PC-3 (cell line): ENCODE measurements around the gene EFTUD2. TPM values are rescaled to one million over a fixed set of nuclear protein-coding genes. Genes with fewer than 3 reads are reported as not detected.

Experiments
- ATAC-seq: fragments of 200-7000 bp; cut with Tn5 transposase; 2 replicates; pipeline ENCODE4 v1.9.1; 2020; ENCODE audit warnings: mild to moderate bottlenecking, moderate library complexity
- BruUV-seq: library from RNA; stranded (reverse); fragments of 400-500 nt; replicated peaks from 2 replicates; lab custom pipeline; 2021; lab: Mats Ljungman, UMichigan
- CTCF ChIA-PET: fragments of 300-600 bp; sonication (Branson Sonifier 250); formaldehyde crosslinking; loops from one replicate; lab custom pipeline; 2022; ENCODE audit warnings: antibody characterized with exemption; lab: Charles Lee
- POLR2A ChIA-PET: fragments of 300-600 bp; sonication (Branson Sonifier 250); formaldehyde crosslinking; loops from one replicate; lab custom pipeline; 2022; ENCODE audit warnings: antibody characterized with exemption; ENCODE audit not compliant: unreplicated experiment; lab: Charles Lee
- DNase-seq: peaks from one replicate; pipeline ENCODE4 v3.0.0-alpha.2; 2015
- H2AFZ ChIP-seq: fragments of 300-600 bp; sonication (generic); 2 replicates; pipeline ENCODE4 v1.6.0; 2016; ENCODE audit warnings: antibody characterized with exemption, low read length
- H3F3A ChIP-seq: fragments of 300-600 bp; sonication (generic); one replicate; pipeline ENCODE4 v1.6.0; 2017; ENCODE audit warnings: antibody characterized with exemption, low read length, control low read depth, mild to moderate bottlenecking; ENCODE audit not compliant: unreplicated experiment
- H3K27ac ChIP-seq: fragments of 300-600 bp; sonication (generic); 2 replicates; pipeline ENCODE4 v1.5.1; 2016; ENCODE audit warnings: mild to moderate bottlenecking, low read length
- H3K27me3 ChIP-seq: fragments of 300-600 bp; sonication (generic); 2 replicates; pipeline ENCODE4 v1.6.1; 2016; ENCODE audit warnings: low read length, mixed read lengths
- H3K36me3 ChIP-seq: fragments of 300-600 bp; sonication (generic); 2 replicates; pipeline ENCODE4 v1.6.1; 2016; ENCODE audit warnings: low read depth, mixed run types, low read length, mixed read lengths
- H3K4me1 ChIP-seq: fragments of 300-600 bp; sonication (generic); 2 replicates; pipeline ENCODE4 v1.5.1; 2016; ENCODE audit warnings: low read length; ENCODE audit not compliant: insufficient read depth
- H3K4me2 ChIP-seq: fragments of 300-600 bp; sonication (generic); 2 replicates; pipeline ENCODE4 v1.6.0; 2016; ENCODE audit warnings: low read length
- H3K4me3 ChIP-seq: fragments of 300-600 bp; sonication (generic); 2 replicates; pipeline ENCODE4 v1.5.1; 2016; ENCODE audit warnings: mild to moderate bottlenecking, low read length, mixed read lengths
- H3K79me2 ChIP-seq: fragments of 300-600 bp; sonication (generic); 2 replicates; pipeline ENCODE4 v1.6.1; 2017; ENCODE audit warnings: low read length, mixed read lengths
- H3K9ac ChIP-seq: fragments of 300-600 bp; sonication (generic); 2 replicates; pipeline ENCODE4 v1.6.0; 2016; ENCODE audit warnings: mild to moderate bottlenecking, low read length
- H3K9me2 ChIP-seq: fragments of 300-600 bp; sonication (generic); replicated peaks from 2 replicates; pipeline ENCODE4 v1.6.1; 2016; ENCODE audit warnings: mixed run types, low read length, mixed read lengths
- H3K9me3 ChIP-seq: fragments of 300-600 bp; sonication (generic); 2 replicates; pipeline ENCODE4 v1.6.1; 2016; ENCODE audit warnings: low read length, mixed read lengths
- H4K20me1 ChIP-seq: fragments of 300-600 bp; sonication (generic); 2 replicates; pipeline ENCODE4 v1.6.1; 2016; ENCODE audit warnings: low read length, mixed read lengths
- EZH2 ChIP-seq: fragments of 300-600 bp; sonication (generic); IDR thresholded peaks from one replicate; pipeline ENCODE4 v1.6.1; 2017; ENCODE audit warnings: antibody characterized with exemption, mild to moderate bottlenecking, low read length; ENCODE audit not compliant: unreplicated experiment
- EZH2phosphoT487 ChIP-seq: fragments of 300-600 bp; sonication (generic); IDR thresholded peaks from 2 replicates; pipeline ENCODE4 v1.6.1; 2018; ENCODE audit warnings: mild to moderate bottlenecking, antibody characterized with exemption, low read length, borderline replicate concordance
- intact Hi-C: fragments of 100-400 bp; cut with micrococcal nuclease; formaldehyde crosslinking; loops from 2 replicates; pipeline ENCODE4 v1.9.0; 2023
- total RNA-seq: library from RNA; depleted of rRNA; stranded (reverse); fragments of >200 nt; gene quantifications from 2 replicates; pipeline ENCODE4 v1.2.3, GENCODE V29; 2014
- TF ChIP-seq, protein P1 (sequence below): fragments of 300-600 bp; sonication (generic); conservative IDR thresholded peaks from 2 replicates; pipeline ENCODE4 v1.5.1; 2017; ENCODE audit warnings: antibody characterized with exemption, low read depth, mild to moderate bottlenecking, low read length

EFTUD2 gene
- total RNA-seq, 1 experiment from 2014 or later, result 227 TPM

DNA sequence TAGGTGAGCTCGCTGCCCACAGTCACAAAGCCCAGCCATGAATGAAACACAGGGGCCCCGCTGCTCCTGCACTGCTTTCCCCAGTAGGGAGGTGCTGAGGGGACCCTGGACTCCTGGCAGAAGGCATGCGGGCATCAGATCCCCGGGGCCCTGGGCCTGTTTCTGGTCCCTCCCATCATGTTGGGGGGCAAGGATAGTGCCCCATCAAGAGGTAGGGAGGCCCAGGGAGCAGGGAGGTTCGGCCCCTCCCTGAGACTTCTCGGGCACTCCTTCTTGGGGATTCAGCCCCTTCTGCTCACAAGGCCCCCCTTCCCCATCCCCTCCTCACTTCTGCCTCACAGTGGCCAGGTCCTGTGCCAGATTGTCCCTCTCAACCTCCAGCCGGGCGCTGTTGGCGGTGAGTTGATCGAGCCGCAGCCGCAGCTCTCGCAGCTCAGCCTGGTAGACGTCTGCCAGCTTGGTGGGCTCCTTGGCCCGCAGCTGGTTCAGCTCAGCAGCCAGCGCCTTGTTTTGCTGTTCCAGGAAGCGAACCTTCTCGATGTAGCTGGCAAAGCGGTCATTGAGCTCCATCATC is 15.5 kb upstream of the EFTUD2 start:
- Histone ChIP-seq H3K4me3 (no peak overlapping the region), H3K9me3 (no peaks in the 10 kb centered on the region), H3K4me1 (peaks cover 29% of the 10 kb centered on the region), H3K27ac (no peak overlapping the region), H3K36me3 (no peaks in the 10 kb centered on the region), H3K9ac (no peak overlapping the region), H3K79me2 (no peaks in the 10 kb centered on the region), H4K20me1 (no peaks in the 10 kb centered on the region), H3K9me2 (no peaks in the 10 kb centered on the region), H3K27me3 (no peaks in the 10 kb centered on the region), H3F3A (no peaks in the 10 kb centered on the region), H3K4me2 (no peak overlapping the region), H2AFZ (no peak overlapping the region)
- no peak for TF ChIP-seq EZH2phosphoT487
- no peak for TF ChIP-seq EZH2
- TF ChIP-seq, protein P1, sequence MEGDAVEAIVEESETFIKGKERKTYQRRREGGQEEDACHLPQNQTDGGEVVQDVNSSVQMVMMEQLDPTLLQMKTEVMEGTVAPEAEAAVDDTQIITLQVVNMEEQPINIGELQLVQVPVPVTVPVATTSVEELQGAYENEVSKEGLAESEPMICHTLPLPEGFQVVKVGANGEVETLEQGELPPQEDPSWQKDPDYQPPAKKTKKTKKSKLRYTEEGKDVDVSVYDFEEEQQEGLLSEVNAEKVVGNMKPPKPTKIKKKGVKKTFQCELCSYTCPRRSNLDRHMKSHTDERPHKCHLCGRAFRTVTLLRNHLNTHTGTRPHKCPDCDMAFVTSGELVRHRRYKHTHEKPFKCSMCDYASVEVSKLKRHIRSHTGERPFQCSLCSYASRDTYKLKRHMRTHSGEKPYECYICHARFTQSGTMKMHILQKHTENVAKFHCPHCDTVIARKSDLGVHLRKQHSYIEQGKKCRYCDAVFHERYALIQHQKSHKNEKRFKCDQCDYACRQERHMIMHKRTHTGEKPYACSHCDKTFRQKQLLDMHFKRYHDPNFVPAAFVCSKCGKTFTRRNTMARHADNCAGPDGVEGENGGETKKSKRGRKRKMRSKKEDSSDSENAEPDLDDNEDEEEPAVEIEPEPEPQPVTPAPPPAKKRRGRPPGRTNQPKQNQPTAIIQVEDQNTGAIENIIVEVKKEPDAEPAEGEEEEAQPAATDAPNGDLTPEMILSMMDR, result no peak
- ChIA-PET POLR2A (no interaction called here), CTCF (interaction anchor here (0.5 kb wide), 1 partner anchor 54 kb away, joined by 10 read pairs; the partner anchor contains the start of gene C1QL1)
- intact Hi-C loops, result no loop called here
- ATAC-seq (no peak), DNase-seq (no peak)
- no TSS peak for BruUV-seq

DNA sequence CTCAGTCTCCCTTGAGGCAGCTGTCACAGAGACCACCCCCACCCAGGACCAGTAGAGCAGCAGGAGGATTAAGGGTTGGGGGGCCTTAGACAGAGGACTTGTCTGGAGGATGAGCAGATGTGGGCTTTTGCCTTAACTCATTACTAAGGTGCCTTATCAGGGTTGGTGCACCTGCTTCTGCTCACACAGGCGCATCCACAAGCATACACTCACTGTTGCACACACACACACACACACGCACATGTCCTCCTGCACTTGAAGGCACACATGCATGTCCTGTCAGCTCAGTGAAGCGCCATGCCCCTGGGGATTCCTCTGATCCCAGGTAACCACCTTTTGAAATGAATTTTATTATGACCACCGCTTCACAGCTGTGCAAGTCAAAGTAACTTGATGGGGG is 14.9 kb upstream of the EFTUD2 start:
- Histone ChIP-seq H3K9me2 (no peaks in the 10 kb centered on the region), H2AFZ (no peak overlapping the region), H3K9me3 (no peaks in the 10 kb centered on the region), H4K20me1 (no peaks in the 10 kb centered on the region), H3K4me2 (no peak overlapping the region), H3K4me3 (no peak overlapping the region), H3K27me3 (no peaks in the 10 kb centered on the region), H3K9ac (no peak overlapping the region), H3K79me2 (no peaks in the 10 kb centered on the region), H3F3A (no peaks in the 10 kb centered on the region), H3K36me3 (no peaks in the 10 kb centered on the region), H3K27ac (no peak overlapping the region), H3K4me1 (peaks cover 35% of the 10 kb centered on the region)
- intact Hi-C loops, result no loop called here
- ATAC-seq (no peak), DNase-seq (no peak)
- POLR2A ChIA-PET, result no interaction called here
- no peak for TF ChIP-seq EZH2
- TF ChIP-seq EZH2phosphoT487, result no peak
- TF ChIP-seq, protein P1, result no peak
- BruUV-seq, result no TSS peak
- CTCF ChIA-PET, result interaction anchor here (0.6 kb wide), 1 partner anchor 15 kb away, joined by 4 read pairs; the partner anchor contains the start of gene EFTUD2

DNA sequence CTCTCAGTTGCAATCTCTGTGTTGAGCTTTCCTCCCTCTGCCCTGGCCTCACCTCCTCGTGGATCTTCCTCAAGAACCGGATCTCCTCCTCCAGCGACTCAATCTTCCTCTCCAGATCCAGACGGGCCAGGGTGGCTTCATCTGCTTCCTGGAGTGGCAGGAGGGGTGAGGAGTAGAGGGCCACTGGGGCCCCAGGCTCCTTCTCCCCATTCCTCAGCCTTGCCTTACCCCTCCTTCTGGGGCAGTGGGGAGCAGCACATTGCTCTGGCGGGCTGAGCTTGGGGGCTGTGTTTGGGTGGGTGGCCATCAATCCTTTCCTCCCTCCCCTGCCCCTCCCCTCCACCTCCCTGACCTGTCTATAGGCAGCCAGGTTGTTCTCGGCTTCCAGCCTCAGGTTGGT is 14.4 kb upstream of the EFTUD2 start:
- Histone ChIP-seq H3K9me3 (no peaks in the 10 kb centered on the region), H3K4me2 (no peak overlapping the region), H3K9me2 (no peaks in the 10 kb centered on the region), H4K20me1 (no peaks in the 10 kb centered on the region), H3K36me3 (no peaks in the 10 kb centered on the region), H3F3A (no peaks in the 10 kb centered on the region), H2AFZ (no peak overlapping the region), H3K79me2 (no peaks in the 10 kb centered on the region), H3K27me3 (no peaks in the 10 kb centered on the region), H3K27ac (no peak overlapping the region), H3K4me1 (peaks cover 40% of the 10 kb centered on the region), H3K9ac (no peak overlapping the region), H3K4me3 (no peak overlapping the region)
- POLR2A ChIA-PET, result no interaction called here
- intact Hi-C loops, result no loop called here
- TF ChIP-seq EZH2phosphoT487, result no peak
- no peak for TF ChIP-seq EZH2
- TF ChIP-seq, protein P1, result no peak
- CTCF ChIA-PET, result interaction anchor here (0.6 kb wide), 1 partner anchor 14 kb away, joined by 4 read pairs; the partner anchor contains the start of gene EFTUD2
- DNase-seq (no peak), ATAC-seq (no peak)
- BruUV-seq, result no TSS peak
